Caco-2 (cell line): ENCODE data around the gene RSPO1. TPM values are rescaled to one million over a fixed set of nuclear protein-coding genes. Genes with fewer than 3 reads are reported as not detected.

ENCODE experiments used
- BruUV-seq: library from RNA; stranded (reverse); fragments of 400-500 nt; replicated peaks from 2 replicates; lab custom pipeline; 2021; lab: Mats Ljungman, UMichigan
- CTCF ChIA-PET: fragments of 300-600 bp; sonication (Branson Sonifier 250); formaldehyde crosslinking; loops from one replicate; lab custom pipeline; 2022; ENCODE audit warnings: antibody characterized with exemption; lab: Charles Lee
- POLR2A ChIA-PET: fragments of 300-600 bp; sonication (Branson Sonifier 250); formaldehyde crosslinking; loops from one replicate; lab custom pipeline; 2022; ENCODE audit warnings: antibody characterized with exemption; lab: Charles Lee
- DNase-seq, 2 experiments: peaks; one replicate each; pipeline versions ENCODE4 v3.0.0 to v3.0.0-alpha.2; 2020 to 2022
- H3K27me3 ChIP-seq: replicated peaks from 2 replicates; pipeline ENCODE4 v1.6.0; 2011; ENCODE audit warnings: low read length; ENCODE audit not compliant: control insufficient read depth, insufficient read depth
- H3K36me3 ChIP-seq: 2 replicates; pipeline ENCODE4 v1.5.1; 2011; ENCODE audit warnings: low read length; ENCODE audit not compliant: control insufficient read depth, insufficient read depth
- H3K4me1 ChIP-seq: fragments of 250-450 bp; sonication (Bioruptor Pico); 2 replicates; pipeline ENCODE4 v1.5.1; 2020; ENCODE audit warnings: mild to moderate bottlenecking
- H3K4me3 ChIP-seq: 2 replicates; pipeline ENCODE4 v1.5.1; 2011; ENCODE audit warnings: low read depth, mild to moderate bottlenecking, control low read depth, low read length
- H3K9me3 ChIP-seq: fragments of 250-450 bp; sonication (Bioruptor Pico); 2 replicates; pipeline ENCODE4 v1.5.1; 2020; ENCODE audit warnings: mild to moderate bottlenecking, moderate library complexity
- H3K27ac Mint-ChIP-seq: one replicate; pipeline ENCODE4 v1.8.0; 2022; ENCODE audit warnings: mixed read lengths; ENCODE audit not compliant: unreplicated experiment
- H3K27me3 Mint-ChIP-seq: one replicate; pipeline ENCODE4 v1.8.0; 2022; ENCODE audit warnings: mixed read lengths; ENCODE audit not compliant: insufficient read depth, unreplicated experiment
- H3K36me3 Mint-ChIP-seq: one replicate; pipeline ENCODE4 v1.8.0; 2022; ENCODE audit warnings: mild to moderate bottlenecking, mixed read lengths; ENCODE audit not compliant: insufficient read depth, unreplicated experiment
- H3K4me1 Mint-ChIP-seq: one replicate; pipeline ENCODE4 v1.8.0; 2022; ENCODE audit warnings: low read depth, mixed read lengths; ENCODE audit not compliant: unreplicated experiment
- H3K4me3 Mint-ChIP-seq: one replicate; pipeline ENCODE4 v1.8.0; 2022; ENCODE audit warnings: mild to moderate bottlenecking, moderate library complexity, mixed read lengths; ENCODE audit not compliant: unreplicated experiment
- H3K9me3 Mint-ChIP-seq: one replicate; pipeline ENCODE4 v1.8.0; 2022; ENCODE audit warnings: mixed read lengths; ENCODE audit not compliant: unreplicated experiment
- intact Hi-C: fragments of 100-400 bp; cut with micrococcal nuclease; formaldehyde crosslinking; loops from one replicate; pipeline ENCODE4 v1.10.0; 2022; ENCODE audit not compliant: unreplicated experiment
- total RNA-seq: library from RNA; stranded (reverse); gene quantifications from 2 replicates; pipeline ENCODE4 v1.2.3, GENCODE V29; 2022
- TF ChIP-seq, protein P1 (sequence below), 2 experiments: fragments of 200-600 bp in 1 of 2; IDR thresholded peaks; 1 replicate in 1 of 2; 2 replicates in 1 of 2; pipeline versions ENCODE4 v1.5.1 to v1.8.0; 2011 to 2022; ENCODE audit warnings: antibody characterized with exemption in 1 of 2, control low read depth in 1 of 2, inconsistent platforms in 1 of 2, low read depth in 1 of 2, low read length in 1 of 2, mild to moderate bottlenecking in 1 of 2, moderate library complexity in 1 of 2; ENCODE audit not compliant: insufficient read depth in 1 of 2, severe bottlenecking in 1 of 2, unreplicated experiment in 1 of 2

The RSPO1 gene
- total RNA-seq, 1 experiment from 2014 or later = not detected

DNA sequence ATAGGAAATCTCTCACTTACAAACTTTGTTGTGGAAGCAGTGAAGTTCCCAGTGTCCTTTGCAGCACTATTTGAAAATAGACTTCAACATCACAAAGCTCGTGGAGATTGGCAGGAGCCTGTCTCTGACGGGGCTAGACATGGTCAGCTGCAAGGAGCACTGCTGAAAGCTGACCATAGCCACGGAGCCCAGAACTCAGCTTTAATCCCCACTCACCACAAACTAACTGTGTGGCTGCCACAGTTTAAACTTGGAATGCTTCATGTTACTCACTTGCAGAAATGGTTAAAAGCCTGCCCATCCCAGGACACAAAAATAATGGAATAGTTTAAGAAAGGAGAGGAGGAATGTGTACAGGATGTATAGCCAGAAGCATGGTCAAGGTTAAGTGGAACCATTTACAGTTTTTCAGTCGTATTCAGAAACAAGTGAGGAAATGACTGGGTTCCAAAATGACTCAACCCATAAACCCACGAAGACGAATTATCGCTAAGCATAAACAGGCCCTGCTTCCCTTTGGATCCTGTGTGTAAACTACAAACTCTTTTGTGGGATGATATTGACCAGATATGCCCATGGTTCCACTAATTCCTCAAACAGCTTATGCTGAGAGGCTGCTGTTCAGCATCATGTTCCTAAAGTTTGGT, 59.7 kb downstream of the RSPO1 start:
- POLR2A ChIA-PET = interaction anchor here (0.6 kb wide), 1 partner anchor 13 kb away, joined by 3 read pairs; no protein-coding TSS in a partner anchor
- TF ChIP-seq, protein P1, sequence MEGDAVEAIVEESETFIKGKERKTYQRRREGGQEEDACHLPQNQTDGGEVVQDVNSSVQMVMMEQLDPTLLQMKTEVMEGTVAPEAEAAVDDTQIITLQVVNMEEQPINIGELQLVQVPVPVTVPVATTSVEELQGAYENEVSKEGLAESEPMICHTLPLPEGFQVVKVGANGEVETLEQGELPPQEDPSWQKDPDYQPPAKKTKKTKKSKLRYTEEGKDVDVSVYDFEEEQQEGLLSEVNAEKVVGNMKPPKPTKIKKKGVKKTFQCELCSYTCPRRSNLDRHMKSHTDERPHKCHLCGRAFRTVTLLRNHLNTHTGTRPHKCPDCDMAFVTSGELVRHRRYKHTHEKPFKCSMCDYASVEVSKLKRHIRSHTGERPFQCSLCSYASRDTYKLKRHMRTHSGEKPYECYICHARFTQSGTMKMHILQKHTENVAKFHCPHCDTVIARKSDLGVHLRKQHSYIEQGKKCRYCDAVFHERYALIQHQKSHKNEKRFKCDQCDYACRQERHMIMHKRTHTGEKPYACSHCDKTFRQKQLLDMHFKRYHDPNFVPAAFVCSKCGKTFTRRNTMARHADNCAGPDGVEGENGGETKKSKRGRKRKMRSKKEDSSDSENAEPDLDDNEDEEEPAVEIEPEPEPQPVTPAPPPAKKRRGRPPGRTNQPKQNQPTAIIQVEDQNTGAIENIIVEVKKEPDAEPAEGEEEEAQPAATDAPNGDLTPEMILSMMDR (IDR thresholded peaks at IDR 0.05; ENCODE audit: insufficient read depth in 1 of 2, low read depth in 1 of 2, low read length in 1 of 2, severe bottlenecking in 1 of 2, unreplicated experiment in 1 of 2) = no peak
- no peak for DNase-seq
- Mint-ChIP-seq H3K36me3 (peaks cover 82% of the 10 kb centered on the region), H3K4me3 (no peak overlapping the region), H3K27me3 (no peaks in the 10 kb centered on the region), H3K27ac (no peak overlapping the region), H3K9me3 (no peaks in the 10 kb centered on the region), H3K4me1 (no peaks in the 10 kb centered on the region)
- no TSS peak for BruUV-seq
- intact Hi-C loops = no loop called here
- CTCF ChIA-PET = interaction anchor here (0.5 kb wide), 1 partner anchor 939 kb away, joined by 6 read pairs; no protein-coding TSS in a partner anchor
- H3K4me3 ChIP-seq = no peak overlapping the region
- no peaks in the 10 kb centered on the region for H3K36me3 ChIP-seq
- H3K9me3 ChIP-seq = no peaks in the 10 kb centered on the region
- H3K27me3 ChIP-seq = no peaks in the 10 kb centered on the region
- H3K4me1 ChIP-seq = no peaks in the 10 kb centered on the region

DNA sequence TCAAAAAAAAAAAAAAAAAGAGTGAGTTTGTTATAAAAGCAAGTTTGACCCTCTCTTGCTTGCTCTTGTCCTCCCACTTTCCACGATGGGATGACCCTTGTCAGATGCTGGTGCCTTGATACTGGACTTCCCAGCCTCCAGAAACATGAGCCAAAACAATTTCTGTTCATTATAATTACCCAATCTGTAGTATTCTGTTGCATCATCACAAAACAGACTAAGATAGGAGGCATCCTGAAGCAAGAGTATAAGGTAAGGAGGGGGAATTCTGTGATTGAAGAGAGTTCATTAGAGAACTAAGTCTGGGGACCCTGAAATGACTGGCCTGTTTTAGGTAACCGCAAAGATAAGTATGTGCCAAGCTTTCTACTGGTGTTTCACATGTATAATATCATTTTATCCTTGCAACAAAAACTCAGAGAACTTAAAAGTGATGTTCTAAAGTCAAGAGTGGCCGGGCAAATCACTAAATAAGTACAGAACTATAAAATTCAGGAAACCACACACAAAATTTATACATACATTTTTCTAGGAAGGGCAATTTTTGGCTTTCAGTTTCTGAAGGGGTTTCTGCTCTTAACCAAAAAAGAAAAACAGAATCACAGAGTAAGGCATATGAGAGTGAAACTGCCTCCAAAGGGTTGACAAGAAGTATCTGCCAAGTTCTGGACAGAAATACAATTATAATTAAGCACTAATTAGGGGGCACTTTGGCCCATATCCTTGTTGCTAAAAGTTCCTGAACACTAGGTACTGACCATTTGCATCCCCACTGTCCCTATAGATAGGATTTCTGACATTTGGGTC, 64.0 kb downstream of the RSPO1 start:
- TF ChIP-seq, protein P1 (IDR thresholded peaks at IDR 0.05; ENCODE audit: insufficient read depth in 1 of 2, low read depth in 1 of 2, low read length in 1 of 2, severe bottlenecking in 1 of 2, unreplicated experiment in 1 of 2) = no peak
- Mint-ChIP-seq H3K27ac (no peak overlapping the region), H3K9me3 (no peaks in the 10 kb centered on the region), H3K4me1 (no peaks in the 10 kb centered on the region), H3K4me3 (no peak overlapping the region), H3K36me3 (peaks cover 87% of the 10 kb centered on the region), H3K27me3 (no peaks in the 10 kb centered on the region)
- no peaks in the 10 kb centered on the region for H3K9me3 ChIP-seq
- CTCF ChIA-PET = no interaction called here
- no peaks in the 10 kb centered on the region for H3K27me3 ChIP-seq
- POLR2A ChIA-PET = no interaction called here
- H3K4me3 ChIP-seq = no peak overlapping the region
- no peak for DNase-seq
- intact Hi-C loops = no loop called here
- H3K36me3 ChIP-seq = no peaks in the 10 kb centered on the region
- no peaks in the 10 kb centered on the region for H3K4me1 ChIP-seq
- BruUV-seq = no TSS peak

DNA sequence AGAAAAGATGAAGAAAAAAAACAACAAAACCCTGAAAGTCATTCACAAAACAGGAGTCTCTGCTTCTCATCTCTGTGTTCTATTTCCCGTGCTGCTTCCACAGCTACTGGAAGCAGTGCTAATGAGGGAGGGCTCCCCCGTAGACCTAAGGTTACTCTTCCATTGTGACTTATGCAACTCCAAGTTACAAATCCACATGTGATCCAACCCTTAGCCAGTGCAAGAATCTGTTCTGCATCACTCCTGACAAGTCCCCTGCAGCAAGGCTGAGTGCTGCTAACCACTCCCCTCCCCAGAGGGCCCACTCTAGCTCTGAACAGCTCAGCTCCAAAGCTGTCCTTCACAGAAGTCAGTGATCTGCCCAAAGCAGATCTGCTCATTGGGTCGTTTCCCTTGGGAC, 67.7 kb downstream of the RSPO1 start:
- no peaks in the 10 kb centered on the region for H3K27me3 Mint-ChIP-seq
- no peaks in the 10 kb centered on the region for H3K27me3 ChIP-seq
- H3K4me3 ChIP-seq = no peak overlapping the region
- no peaks in the 10 kb centered on the region for H3K36me3 ChIP-seq
- no peak overlapping the region for H3K27ac Mint-ChIP-seq
- intact Hi-C loops = no loop called here
- H3K4me1 Mint-ChIP-seq = peaks cover 2% of the 10 kb centered on the region
- no peaks in the 10 kb centered on the region for H3K9me3 Mint-ChIP-seq
- ChIA-PET CTCF (no interaction called here), POLR2A (no interaction called here)
- H3K4me3 Mint-ChIP-seq = no peak overlapping the region
- DNase-seq = no peak
- no TSS peak for BruUV-seq
- H3K36me3 Mint-ChIP-seq = peaks cover 64% of the 10 kb centered on the region
- H3K9me3 ChIP-seq = no peaks in the 10 kb centered on the region
- peaks cover 5% of the 10 kb centered on the region for H3K4me1 ChIP-seq
- TF ChIP-seq, protein P1 (IDR thresholded peaks at IDR 0.05; ENCODE audit: insufficient read depth in 1 of 2, low read depth in 1 of 2, low read length in 1 of 2, severe bottlenecking in 1 of 2, unreplicated experiment in 1 of 2) = no peak
